A549 (cell line): Measurements from ENCODE around the gene ZNF785. TPM values are rescaled to one million over a fixed set of nuclear protein-coding genes. Genes with fewer than 3 reads are reported as not detected.

Experiments used
- polyA plus RNA-seq, 4 experiments: library from polyadenylated mRNA; depleted of rRNA in 3 of 4; stranded (reverse); fragments of >200 nt; fragmentation: RNase III in 1 of 4; extraction: RNeasy Plus Mini Kit Qiagen cat#74134 plus additional on column Dnase treatment in 1 of 4; gene quantifications; 2 replicates in 3 of 4; 3 replicates in 1 of 4; pipeline ENCODE4 v1.2.3, GENCODE V29; 2011 to 2017
- small RNA-seq, 6 experiments: library from RNA; depleted of rRNA; stranded (forward); fragments of <200 nt; gene quantifications; one replicate each; pipeline ENCODE3, GENCODE V24; 2012

ZNF785 gene
- polyA plus RNA-seq, 2 of the 4 experiments (the other 2 are of a cell fraction): not detected

Small RNA genes lying within 50 kb of the gene (small RNA-seq; reads per million reads assigned to genes)
- gene AC093249.1 (0 reads per million in 6 experiments), gene AC093249.4 (0 reads per million in 6 experiments)

Other genes with a start within 250 kb of the ZNF785 start
- gene CD2BP2, start 230.4 kb downstream of the ZNF785 start, polyA plus RNA-seq (2011; rRNA removed): 33.9 and 35.6 TPM in 2 replicates
- gene CD2BP2, start 230.4 kb downstream of the ZNF785 start, polyA plus RNA-seq (2017; fragmentation: RNase III; extraction: RNeasy Plus Mini Kit Qiagen cat#74134 plus additional on column Dnase treatment): 48.5 to 54.5 TPM (median 54.0 TPM) in 3 replicates
- 10.9 and 12.6 TPM in 2 replicates for gene TBC1D10B, start 215.2 kb downstream of the ZNF785 start, polyA plus RNA-seq (2011; rRNA removed)
- gene TBC1D10B, start 215.2 kb downstream of the ZNF785 start, polyA plus RNA-seq (2017; fragmentation: RNase III; extraction: RNeasy Plus Mini Kit Qiagen cat#74134 plus additional on column Dnase treatment): 21.5 to 24.0 TPM (median 23.2 TPM) in 3 replicates
- not detected in 2 replicates for gene MYL11, start 210.9 kb downstream of the ZNF785 start, polyA plus RNA-seq (2011; rRNA removed)
- 0.46 to 0.70 TPM (median 0.55 TPM) in 3 replicates for gene MYL11, start 210.9 kb downstream of the ZNF785 start, polyA plus RNA-seq (2017; fragmentation: RNase III; extraction: RNeasy Plus Mini Kit Qiagen cat#74134 plus additional on column Dnase treatment)
- 0.13 and 0.17 TPM in 2 replicates for gene SEPTIN1, start 203.1 kb downstream of the ZNF785 start, polyA plus RNA-seq (2011; rRNA removed)
- 0.58 to 0.73 TPM (median 0.65 TPM) in 3 replicates for gene SEPTIN1, start 203.1 kb downstream of the ZNF785 start, polyA plus RNA-seq (2017; fragmentation: RNase III; extraction: RNeasy Plus Mini Kit Qiagen cat#74134 plus additional on column Dnase treatment)
- 7.0 and 9.3 TPM in 2 replicates for gene ZNF48, start 190.3 kb downstream of the ZNF785 start, polyA plus RNA-seq (2011; rRNA removed)
- 9.1 to 10.4 TPM (median 9.7 TPM) in 3 replicates for gene ZNF48, start 190.3 kb downstream of the ZNF785 start, polyA plus RNA-seq (2017; fragmentation: RNase III; extraction: RNeasy Plus Mini Kit Qiagen cat#74134 plus additional on column Dnase treatment)
- 5.0 and 5.7 TPM in 2 replicates for gene ZNF771, start 178.1 kb downstream of the ZNF785 start, polyA plus RNA-seq (2011; rRNA removed)
- 6.8 to 7.9 TPM (median 7.2 TPM) in 3 replicates for gene ZNF771, start 178.1 kb downstream of the ZNF785 start, polyA plus RNA-seq (2017; fragmentation: RNase III; extraction: RNeasy Plus Mini Kit Qiagen cat#74134 plus additional on column Dnase treatment)
- gene DCTPP1, start 155.7 kb downstream of the ZNF785 start, polyA plus RNA-seq (2011; rRNA removed): 105 and 122 TPM in 2 replicates
- gene DCTPP1, start 155.7 kb downstream of the ZNF785 start, polyA plus RNA-seq (2017; fragmentation: RNase III; extraction: RNeasy Plus Mini Kit Qiagen cat#74134 plus additional on column Dnase treatment): 114 to 121 TPM (median 120 TPM) in 3 replicates
- 61.5 and 72.6 TPM in 2 replicates for gene SEPHS2, start 139.8 kb downstream of the ZNF785 start, polyA plus RNA-seq (2011; rRNA removed)
- 42.8 to 48.9 TPM (median 47.8 TPM) in 3 replicates for gene SEPHS2, start 139.8 kb downstream of the ZNF785 start, polyA plus RNA-seq (2017; fragmentation: RNase III; extraction: RNeasy Plus Mini Kit Qiagen cat#74134 plus additional on column Dnase treatment)
- 0.40 and 0.94 TPM in 2 replicates for gene ITGAL, start 113.0 kb downstream of the ZNF785 start, polyA plus RNA-seq (2011; rRNA removed)
- gene ITGAL, start 113.0 kb downstream of the ZNF785 start, polyA plus RNA-seq (2017; fragmentation: RNase III; extraction: RNeasy Plus Mini Kit Qiagen cat#74134 plus additional on column Dnase treatment): 0.08 to 0.51 TPM (median 0.17 TPM) in 3 replicates
- gene ZNF768, start 59.1 kb downstream of the ZNF785 start, polyA plus RNA-seq (2011; rRNA removed): 17.0 and 21.3 TPM in 2 replicates
- 27.3 to 33.6 TPM (median 31.3 TPM) in 3 replicates for gene ZNF768, start 59.1 kb downstream of the ZNF785 start, polyA plus RNA-seq (2017; fragmentation: RNase III; extraction: RNeasy Plus Mini Kit Qiagen cat#74134 plus additional on column Dnase treatment)
- 4.8 and 5.2 TPM in 2 replicates for gene ZNF747, start 50.8 kb downstream of the ZNF785 start, polyA plus RNA-seq (2011; rRNA removed)
- gene ZNF747, start 50.8 kb downstream of the ZNF785 start, polyA plus RNA-seq (2017; fragmentation: RNase III; extraction: RNeasy Plus Mini Kit Qiagen cat#74134 plus additional on column Dnase treatment): 3.6 to 5.0 TPM (median 4.6 TPM) in 3 replicates
- 2.9 and 3.0 TPM in 2 replicates for gene ZNF764, start 27.3 kb downstream of the ZNF785 start, polyA plus RNA-seq (2011; rRNA removed)
- gene ZNF764, start 27.3 kb downstream of the ZNF785 start, polyA plus RNA-seq (2017; fragmentation: RNase III; extraction: RNeasy Plus Mini Kit Qiagen cat#74134 plus additional on column Dnase treatment): 3.5 to 4.0 TPM (median 4.0 TPM) in 3 replicates
- 4.8 and 6.7 TPM in 2 replicates for gene ZNF688, start 14.0 kb downstream of the ZNF785 start, polyA plus RNA-seq (2011; rRNA removed)
- gene ZNF688, start 14.0 kb downstream of the ZNF785 start, polyA plus RNA-seq (2017; fragmentation: RNase III; extraction: RNeasy Plus Mini Kit Qiagen cat#74134 plus additional on column Dnase treatment): 4.6 to 5.4 TPM (median 4.8 TPM) in 3 replicates
- gene ZNF689, start 24.7 kb upstream of the ZNF785 start, polyA plus RNA-seq (2011; rRNA removed): 6.8 and 7.1 TPM in 2 replicates
- 6.5 to 7.4 TPM (median 7.0 TPM) in 3 replicates for gene ZNF689, start 24.7 kb upstream of the ZNF785 start, polyA plus RNA-seq (2017; fragmentation: RNase III; extraction: RNeasy Plus Mini Kit Qiagen cat#74134 plus additional on column Dnase treatment)
- 6.3 and 8.4 TPM in 2 replicates for gene PRR14, start 65.3 kb upstream of the ZNF785 start, polyA plus RNA-seq (2011; rRNA removed)
- gene PRR14, start 65.3 kb upstream of the ZNF785 start, polyA plus RNA-seq (2017; fragmentation: RNase III; extraction: RNeasy Plus Mini Kit Qiagen cat#74134 plus additional on column Dnase treatment): 16.2 to 19.2 TPM (median 18.2 TPM) in 3 replicates
- gene FBRS, start 72.7 kb upstream of the ZNF785 start, polyA plus RNA-seq (2011; rRNA removed): 5.9 and 8.1 TPM in 2 replicates
- gene FBRS, start 72.7 kb upstream of the ZNF785 start, polyA plus RNA-seq (2017; fragmentation: RNase III; extraction: RNeasy Plus Mini Kit Qiagen cat#74134 plus additional on column Dnase treatment): 29.0 to 34.8 TPM (median 33.3 TPM) in 3 replicates
- 6.2 and 10.0 TPM in 2 replicates for gene SRCAP, start 113.5 kb upstream of the ZNF785 start, polyA plus RNA-seq (2011; rRNA removed)
- gene SRCAP, start 113.5 kb upstream of the ZNF785 start, polyA plus RNA-seq (2017; fragmentation: RNase III; extraction: RNeasy Plus Mini Kit Qiagen cat#74134 plus additional on column Dnase treatment): 18.9 to 19.9 TPM (median 19.5 TPM) in 3 replicates
- 28.0 and 30.0 TPM in 2 replicates for gene PHKG2, start 162.7 kb upstream of the ZNF785 start, polyA plus RNA-seq (2011; rRNA removed)
- 37.1 to 42.0 TPM (median 37.3 TPM) in 3 replicates for gene PHKG2, start 162.7 kb upstream of the ZNF785 start, polyA plus RNA-seq (2017; fragmentation: RNase III; extraction: RNeasy Plus Mini Kit Qiagen cat#74134 plus additional on column Dnase treatment)
- gene CFAP119, start 176.4 kb upstream of the ZNF785 start, polyA plus RNA-seq (2011; rRNA removed): 3.5 and 4.5 TPM in 2 replicates
- 7.7 to 9.9 TPM (median 9.5 TPM) in 3 replicates for gene CFAP119, start 176.4 kb upstream of the ZNF785 start, polyA plus RNA-seq (2017; fragmentation: RNase III; extraction: RNeasy Plus Mini Kit Qiagen cat#74134 plus additional on column Dnase treatment)
- gene RNF40, start 176.6 kb upstream of the ZNF785 start, polyA plus RNA-seq (2011; rRNA removed): 66.1 and 88.8 TPM in 2 replicates
- gene RNF40, start 176.6 kb upstream of the ZNF785 start, polyA plus RNA-seq (2017; fragmentation: RNase III; extraction: RNeasy Plus Mini Kit Qiagen cat#74134 plus additional on column Dnase treatment): 63.9 to 69.9 TPM (median 66.4 TPM) in 3 replicates
- gene ZNF629, start 201.5 kb upstream of the ZNF785 start, polyA plus RNA-seq (2011; rRNA removed): 5.9 and 7.5 TPM in 2 replicates
- gene ZNF629, start 201.5 kb upstream of the ZNF785 start, polyA plus RNA-seq (2017; fragmentation: RNase III; extraction: RNeasy Plus Mini Kit Qiagen cat#74134 plus additional on column Dnase treatment): 12.3 to 13.7 TPM (median 13.6 TPM) in 3 replicates